Immature natural killer cell (primary cell): ENCODE data around the gene C11orf21. TPM values are rescaled to one million over a fixed set of nuclear protein-coding genes. Genes with fewer than 3 reads are reported as not detected.

Experiments
- DNase-seq, 3 donors: peaks; one replicate each; pipeline ENCODE4 v3.0.0; 2022; ENCODE audit warnings: mixed read lengths in 1 of 3
- H3K27ac Mint-ChIP-seq, 6 donors: one replicate each; pipeline ENCODE4 v1.8.0; 2020; ENCODE audit warnings: mixed read lengths in 6 of 6, mild to moderate bottlenecking in 5 of 6, inconsistent platforms in 4 of 6, moderate library complexity in 3 of 6
- H3K27me3 Mint-ChIP-seq, 3 donors: one replicate each; pipeline ENCODE4 v1.8.0; 2020 to 2021; ENCODE audit warnings: low read depth in 3 of 3, mild to moderate bottlenecking in 3 of 3, mixed read lengths in 3 of 3, moderate library complexity in 3 of 3, inconsistent platforms in 1 of 3
- H3K36me3 Mint-ChIP-seq, 3 donors: one replicate each; pipeline ENCODE4 v1.8.0; 2020; ENCODE audit warnings: mixed read lengths in 3 of 3, inconsistent platforms in 2 of 3, mild to moderate bottlenecking in 2 of 3
- H3K4me1 Mint-ChIP-seq, 2 donors: one replicate each; pipeline ENCODE4 v1.8.0; 2020; ENCODE audit warnings: inconsistent platforms in 2 of 2, mild to moderate bottlenecking in 2 of 2, mixed read lengths in 2 of 2, moderate library complexity in 1 of 2
- H3K4me3 Mint-ChIP-seq, 5 donors: one replicate each; pipeline ENCODE4 v1.8.0; 2020; ENCODE audit warnings: mild to moderate bottlenecking in 5 of 5, mixed read lengths in 5 of 5, inconsistent platforms in 3 of 5, moderate library complexity in 3 of 5
- H3K9me3 Mint-ChIP-seq, 6 donors: one replicate each; pipeline ENCODE4 v1.8.0; 2020; ENCODE audit warnings: mild to moderate bottlenecking in 6 of 6, mixed read lengths in 6 of 6, inconsistent platforms in 4 of 6, moderate library complexity in 3 of 6
- polyA plus RNA-seq, 3 donors: library from polyadenylated mRNA; unstranded; fragments of 300-500 nt; fragmentation: Illumina TruSeq; gene quantifications; one replicate each; pipeline ENCODE4 v1.2.3, GENCODE V29; 2021

Gene C11orf21
- polyA plus RNA-seq, 3 donors from 2014 or later: 36.3 to 57.5 (median 36.6) TPM

DNA sequence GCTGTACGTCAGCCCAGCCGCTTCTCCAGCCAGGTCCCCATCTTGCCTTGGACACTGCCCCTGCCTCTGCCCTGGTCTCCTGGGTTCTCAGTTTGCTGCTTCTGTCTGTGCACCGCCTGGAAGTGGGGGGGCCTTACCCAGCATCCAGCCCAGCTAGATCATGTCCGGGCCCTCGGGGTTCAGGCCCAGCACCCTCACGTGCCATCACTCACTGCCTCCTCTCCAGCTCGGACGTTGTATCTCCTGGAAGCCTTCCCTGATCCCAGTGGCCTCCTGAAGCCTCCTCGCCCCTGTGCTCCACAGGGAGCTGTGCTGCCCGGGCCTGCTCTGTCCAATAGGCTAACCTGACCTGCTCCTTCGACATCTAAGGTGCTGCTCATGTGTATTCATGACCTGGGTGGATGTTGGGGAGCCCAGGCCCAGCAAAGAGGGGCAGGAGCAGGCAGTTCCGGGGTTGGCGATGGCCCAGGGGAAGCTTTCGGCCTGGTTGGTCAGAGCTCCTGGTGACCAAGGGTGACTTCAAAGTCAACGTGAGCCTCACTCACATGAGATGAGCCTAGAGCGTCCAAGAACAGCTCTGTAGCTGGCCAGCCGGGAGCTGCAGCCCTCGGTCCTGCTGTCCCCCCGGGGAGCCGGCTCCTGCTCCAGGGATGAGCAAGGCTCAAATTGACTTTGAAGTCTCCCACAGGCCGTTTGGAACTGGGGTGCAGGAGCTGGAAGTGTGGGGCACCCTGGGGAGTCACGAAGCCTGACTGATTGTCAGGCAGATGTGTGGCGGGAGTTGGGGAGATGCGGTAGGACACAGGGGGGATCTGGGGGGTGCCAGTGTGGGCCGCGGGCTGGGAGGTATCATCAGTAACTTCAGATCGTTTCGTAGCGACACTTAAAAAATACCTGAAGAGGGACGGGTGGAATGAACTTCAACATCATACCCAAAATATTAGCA is 26.1 kb downstream of the C11orf21 start:
- peaks cover 1 to 12% of the 10 kb centered on the region in 2 donors for H3K4me1 Mint-ChIP-seq
- H3K27me3 Mint-ChIP-seq: peaks cover 0 to 4% (median 0%) of the 10 kb centered on the region in 3 donors
- H3K4me3 Mint-ChIP-seq: no peak overlapping the region
- H3K36me3 Mint-ChIP-seq: peaks cover 0 to 12% (median 9%) of the 10 kb centered on the region in 3 donors
- H3K27ac Mint-ChIP-seq: no peak overlapping the region
- H3K9me3 Mint-ChIP-seq: peaks cover 6 to 12% (median 10%) of the 10 kb centered on the region in 6 donors
- DNase-seq: no peak

DNA sequence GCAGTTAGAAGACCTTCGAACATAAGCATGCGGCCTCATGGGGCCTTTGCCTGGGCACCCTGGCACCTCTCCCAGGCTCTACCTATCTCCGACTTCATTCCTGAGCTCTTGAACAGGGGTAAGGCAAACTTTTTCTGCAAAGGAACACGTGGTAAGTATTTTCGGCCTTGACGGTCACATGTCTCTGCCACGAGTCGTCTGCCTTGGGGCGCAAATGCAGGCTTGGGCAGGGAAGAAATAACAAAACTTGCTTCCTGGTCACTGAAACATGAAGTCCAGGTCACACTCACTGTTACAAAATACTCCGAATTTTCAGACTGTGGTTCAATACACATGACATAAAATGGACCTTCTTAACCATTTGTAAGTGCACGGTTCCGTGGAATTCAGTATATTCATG is 27.9 kb downstream of the C11orf21 start:
- Mint-ChIP-seq H3K27ac (no peak overlapping the region), H3K27me3 (peaks cover 3 to 6% (median 4%) of the 10 kb centered on the region in 3 donors), H3K9me3 (no peaks in the 10 kb centered on the region), H3K4me1 (peaks cover 4 to 13% of the 10 kb centered on the region in 2 donors), H3K36me3 (peaks cover 0 to 3% (median under 1%) of the 10 kb centered on the region in 3 donors), H3K4me3 (no peak overlapping the region)
- no peak for DNase-seq

DNA sequence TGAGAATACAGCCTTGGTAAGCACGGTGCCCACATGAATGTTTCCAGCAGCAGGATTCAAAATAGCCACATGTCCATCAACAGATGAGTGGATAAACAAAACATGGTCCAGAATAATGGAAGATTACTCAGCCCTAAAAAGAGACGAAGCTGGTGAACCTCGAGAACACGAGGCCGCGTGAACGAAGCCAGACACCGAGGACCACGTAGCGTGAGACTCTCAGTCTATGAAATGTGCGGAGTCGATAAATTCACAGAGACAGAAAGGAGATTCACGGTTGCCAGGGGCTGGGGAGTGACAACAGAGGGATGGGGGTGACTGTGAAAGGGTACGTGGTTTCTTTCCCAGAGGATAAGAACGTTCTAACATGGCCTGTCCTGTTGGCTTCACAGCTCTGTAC is 28.4 kb downstream of the C11orf21 start:
- Mint-ChIP-seq H3K4me1 (peaks cover 9 to 18% of the 10 kb centered on the region in 2 donors), H3K27ac (no peak overlapping the region), H3K4me3 (no peak overlapping the region), H3K9me3 (no peaks in the 10 kb centered on the region), H3K36me3 (peaks cover 0 to 4% (median 3%) of the 10 kb centered on the region in 3 donors), H3K27me3 (peaks cover 4 to 9% (median 6%) of the 10 kb centered on the region in 3 donors)
- no peak for DNase-seq

DNA sequence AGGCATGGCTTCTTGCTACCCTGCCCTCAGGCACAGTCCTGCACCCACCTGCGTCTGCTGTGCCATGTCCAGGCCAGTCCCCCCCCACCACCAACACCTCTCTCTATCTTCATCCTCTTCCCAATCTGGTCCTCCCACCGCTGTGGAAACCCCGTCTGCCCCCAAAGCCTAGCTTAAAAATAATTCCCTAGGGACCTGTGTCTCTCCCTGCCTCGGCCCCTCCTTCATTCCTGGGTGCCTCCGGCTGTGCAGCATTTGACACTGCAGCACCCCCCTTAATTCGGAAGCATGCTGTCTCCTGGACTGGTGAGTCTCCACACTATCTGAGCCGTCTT is 28.8 kb downstream of the C11orf21 start:
- no peak for DNase-seq
- Mint-ChIP-seq H3K9me3 (no peaks in the 10 kb centered on the region), H3K27ac (no peak overlapping the region), H3K4me3 (peak overlapping the region in 2 of 5 donors; percentile 32 to 52), H3K36me3 (peaks cover 0 to 4% (median under 1%) of the 10 kb centered on the region in 3 donors), H3K4me1 (peaks cover 13 to 22% of the 10 kb centered on the region in 2 donors), H3K27me3 (peaks cover 2 to 13% (median 9%) of the 10 kb centered on the region in 3 donors)

DNA sequence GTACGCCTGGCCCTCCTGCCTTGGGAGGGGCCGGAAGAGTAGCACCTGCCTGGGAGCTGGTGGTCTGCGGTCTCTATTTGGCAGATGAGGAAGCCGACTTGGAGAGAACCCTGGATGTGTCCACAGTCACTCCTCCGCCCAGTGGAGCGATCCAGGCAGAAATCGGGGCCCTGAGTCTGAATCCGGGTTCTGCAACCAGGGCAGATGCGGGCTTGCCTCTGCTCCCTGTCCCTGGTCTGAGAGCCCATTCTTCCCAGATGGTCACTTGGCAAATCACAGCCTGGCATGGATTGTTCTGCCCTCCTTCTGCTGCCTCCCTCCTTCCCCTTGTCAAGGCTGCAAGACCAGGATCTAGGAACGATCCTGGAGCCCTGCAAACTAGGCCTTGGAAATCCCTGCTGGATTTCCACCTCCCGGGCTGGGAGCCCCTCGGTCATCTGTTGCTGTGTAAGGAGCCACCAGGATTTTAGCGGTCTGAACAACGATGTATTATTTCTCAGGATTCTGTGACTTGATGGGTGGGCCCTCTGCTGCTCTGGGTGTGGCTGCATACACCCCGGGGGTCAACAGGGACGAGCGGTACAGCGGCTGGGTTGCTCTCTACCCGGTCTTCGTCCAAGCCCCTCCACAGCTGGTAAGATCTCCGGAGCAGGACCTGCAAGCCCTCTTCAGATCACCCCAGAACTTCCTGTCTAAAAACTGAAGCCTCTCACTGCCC is 29.3 kb downstream of the C11orf21 start:
- DNase-seq: no peak
- H3K9me3 Mint-ChIP-seq: no peaks in the 10 kb centered on the region
- peaks cover 18 to 23% of the 10 kb centered on the region in 2 donors for H3K4me1 Mint-ChIP-seq
- H3K36me3 Mint-ChIP-seq: peaks cover 0 to 4% (median 0%) of the 10 kb centered on the region in 3 donors
- H3K27ac Mint-ChIP-seq: no peak overlapping the region
- peak overlapping the region in 4 of 5 donors; percentile 36 to 65 (median 52) for H3K4me3 Mint-ChIP-seq
- H3K27me3 Mint-ChIP-seq: peaks cover 0 to 15% (median 9%) of the 10 kb centered on the region in 3 donors

DNA sequence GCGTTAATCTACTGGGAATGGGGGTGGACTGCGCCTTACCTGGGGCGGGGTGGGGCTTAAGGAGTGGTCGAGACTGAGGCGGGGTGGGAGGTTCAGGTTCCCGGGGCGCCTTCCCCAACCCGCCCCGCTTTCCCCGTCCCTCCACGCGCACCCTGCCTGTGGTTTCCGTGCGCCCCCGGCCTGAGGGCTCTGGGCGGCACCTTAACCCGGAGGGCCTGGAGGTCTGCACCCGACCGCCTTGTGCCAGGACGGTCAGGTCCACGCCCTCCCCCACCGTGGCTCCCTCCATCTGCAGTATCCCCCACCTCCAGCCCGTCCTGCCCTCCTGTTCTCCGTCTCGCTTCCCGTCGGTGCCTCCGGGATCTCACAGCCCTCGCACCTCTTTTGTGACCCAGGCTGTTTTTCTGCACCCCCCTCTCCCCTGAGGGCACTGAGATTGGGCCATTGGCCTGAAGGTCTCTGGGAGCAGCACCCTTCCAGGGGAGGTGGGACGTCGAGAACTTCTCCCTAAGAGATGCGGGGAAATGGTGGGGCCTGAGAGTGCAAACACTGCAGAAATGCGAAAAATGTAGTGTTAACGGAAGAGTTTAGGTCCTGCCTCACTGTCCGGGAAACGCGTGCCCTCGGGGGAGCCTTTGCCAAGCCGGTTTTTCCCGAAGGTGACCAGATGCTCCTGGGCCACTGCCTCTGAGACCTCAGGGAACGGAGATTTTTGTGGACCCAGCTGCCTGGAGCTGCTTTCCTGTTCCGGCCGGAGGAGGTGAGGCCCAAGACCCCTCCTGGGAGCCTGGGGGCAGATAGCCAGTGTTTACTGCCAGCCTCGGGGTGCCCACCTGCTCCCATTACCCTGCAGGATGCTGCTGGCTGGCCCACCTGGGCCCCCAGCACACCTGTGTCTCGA is 30.1 kb downstream of the C11orf21 start:
- no peak for DNase-seq
- H3K27me3 Mint-ChIP-seq: peaks cover under 1 to 15% (median 9%) of the 10 kb centered on the region in 3 donors
- H3K9me3 Mint-ChIP-seq: no peaks in the 10 kb centered on the region
- peak overlapping the region in 1 of 6 donors; percentile 53 for H3K27ac Mint-ChIP-seq
- peaks cover 0 to 4% (median 1%) of the 10 kb centered on the region in 3 donors for H3K36me3 Mint-ChIP-seq
- H3K4me3 Mint-ChIP-seq: peak overlapping the region in 4 of 5 donors; percentile 57 to 83 (median 65)
- H3K4me1 Mint-ChIP-seq: peaks cover 23 to 26% of the 10 kb centered on the region in 2 donors

DNA sequence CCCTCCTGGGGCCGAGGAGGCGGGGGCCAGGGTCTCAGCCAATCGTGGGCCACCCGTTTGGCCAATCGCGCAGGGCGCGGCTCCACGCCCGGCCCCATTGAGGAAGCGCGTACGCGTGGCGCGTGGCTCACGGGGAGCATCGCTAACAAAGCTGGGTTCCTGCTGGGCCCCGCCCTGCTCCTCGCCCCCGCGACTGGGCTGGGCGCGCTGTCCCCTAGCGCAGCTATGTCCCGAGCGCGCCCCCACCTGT is 30.7 kb downstream of the C11orf21 start:
- DNase-seq: peak; percentile 79 to 90 (median 89)
- Mint-ChIP-seq H3K4me1 (peaks cover 29 to 32% of the 10 kb centered on the region in 2 donors), H3K4me3 (peak overlapping the region; percentile 13 to 83 (median 63)), H3K27me3 (peaks cover 6 to 20% (median 9%) of the 10 kb centered on the region in 3 donors), H3K27ac (peak overlapping the region in 1 of 6 donors; percentile 74), H3K36me3 (peaks cover 0 to 5% (median 4%) of the 10 kb centered on the region in 3 donors), H3K9me3 (no peaks in the 10 kb centered on the region)

DNA sequence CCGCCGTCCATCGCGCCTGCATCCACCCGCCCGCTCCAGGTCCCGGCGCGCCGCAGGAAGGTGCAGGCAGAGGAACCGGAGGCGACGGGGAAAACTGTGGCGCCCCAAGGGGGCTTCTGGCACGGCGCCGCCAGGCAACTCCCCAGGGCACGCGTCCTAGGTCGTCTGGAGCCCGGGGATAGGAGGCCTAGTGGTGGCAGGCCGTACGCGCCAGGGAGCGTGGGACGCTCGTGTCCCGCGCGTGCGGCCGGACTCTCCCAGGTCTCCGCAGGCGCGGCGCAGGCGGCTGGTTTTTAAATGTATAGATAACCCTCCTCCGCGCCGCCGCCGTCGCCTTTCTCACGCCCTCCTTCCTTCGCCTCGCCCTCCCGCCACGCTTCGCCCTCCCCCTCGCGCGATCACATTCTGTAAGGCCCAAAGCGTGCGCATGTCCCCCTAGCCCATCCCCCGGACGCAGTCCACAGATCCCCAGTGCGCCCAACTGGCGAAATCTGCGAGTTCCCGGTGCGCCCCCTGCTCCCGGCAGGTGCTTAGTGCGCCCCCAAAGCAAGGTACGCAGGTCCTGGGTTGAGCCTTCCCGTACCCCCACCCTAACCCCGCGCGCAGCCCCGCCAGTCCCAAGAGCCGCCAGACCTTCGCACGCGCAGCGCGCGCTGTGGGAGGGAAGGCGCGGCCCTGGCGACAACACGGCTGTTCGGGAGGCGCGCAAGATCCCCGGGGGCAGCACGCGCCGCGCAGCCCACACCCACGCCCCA is 31.2 kb downstream of the C11orf21 start, which contains the start of gene ASCL2:
ASCL2 (minus strand) TSS at position 267 of the 755 bp plus-strand sequence; CDS start at position 11, 256 bp downstream.
- H3K36me3 Mint-ChIP-seq: peaks cover 0 to 5% (median 4%) of the 10 kb centered on the region in 3 donors
- peak within 1 kb of the TSS; percentile 83 to 86 (median 85) for H3K4me3 Mint-ChIP-seq
- peak within 1 kb of the TSS in 5 of 6 donors; percentile 60 to 90 (median 79) for H3K27ac Mint-ChIP-seq
- no peaks in the 10 kb centered on the region for H3K9me3 Mint-ChIP-seq
- peak; percentile 48 to 72 (median 67) for DNase-seq
- H3K4me1 Mint-ChIP-seq: peaks cover 34 to 37% of the 10 kb centered on the region in 2 donors
- peaks cover 6 to 25% (median 9%) of the 10 kb centered on the region in 3 donors for H3K27me3 Mint-ChIP-seq

DNA sequence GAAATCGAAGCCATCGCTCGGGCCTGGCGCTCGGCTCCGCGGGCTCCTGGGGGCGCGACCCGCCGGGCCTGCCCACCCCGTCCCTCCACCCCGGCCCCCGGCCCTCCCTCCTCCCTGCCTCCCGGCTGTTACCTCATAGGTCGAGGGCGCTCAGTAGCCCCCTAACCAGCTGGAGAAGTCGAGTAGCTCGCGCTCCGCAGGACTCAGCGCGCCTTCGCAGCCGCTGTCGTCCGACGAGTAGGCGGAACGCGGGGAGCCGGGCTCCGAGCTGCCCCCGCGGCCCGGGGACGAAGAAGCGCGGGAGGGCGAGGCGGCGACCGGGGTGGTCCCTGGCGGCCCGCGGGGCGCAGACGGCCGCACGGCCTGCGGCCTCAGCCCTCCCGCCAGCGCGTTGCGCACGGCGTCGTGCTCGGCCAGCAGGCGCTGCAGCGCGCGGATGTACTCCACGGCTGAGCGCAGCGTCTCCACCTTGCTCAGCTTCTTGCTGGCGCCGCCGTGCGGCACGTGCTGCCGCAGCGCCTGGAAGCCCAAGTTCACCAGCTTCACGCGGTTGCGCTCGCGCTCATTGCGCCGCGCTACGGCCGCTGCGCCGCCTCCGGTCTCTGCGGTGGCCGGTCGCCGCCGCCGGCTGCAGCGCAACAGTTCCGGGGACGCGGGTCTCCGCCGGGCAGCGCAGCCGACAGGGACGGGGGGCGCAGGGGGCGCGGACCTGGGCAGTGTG is 32.0 kb downstream of the C11orf21 start:
- H3K4me1 Mint-ChIP-seq: peaks cover 41% of the 10 kb centered on the region in 2 donors
- peaks cover 6 to 25% (median 9%) of the 10 kb centered on the region in 3 donors for H3K27me3 Mint-ChIP-seq
- peaks cover 0 to 5% (median 4%) of the 10 kb centered on the region in 3 donors for H3K36me3 Mint-ChIP-seq
- H3K27ac Mint-ChIP-seq: peak overlapping the region in 2 of 6 donors; percentile 32 to 79
- peak overlapping the region; percentile 78 to 85 (median 81) for H3K4me3 Mint-ChIP-seq
- no peaks in the 10 kb centered on the region for H3K9me3 Mint-ChIP-seq
- peak; percentile 51 to 70 (median 68) for DNase-seq

DNA sequence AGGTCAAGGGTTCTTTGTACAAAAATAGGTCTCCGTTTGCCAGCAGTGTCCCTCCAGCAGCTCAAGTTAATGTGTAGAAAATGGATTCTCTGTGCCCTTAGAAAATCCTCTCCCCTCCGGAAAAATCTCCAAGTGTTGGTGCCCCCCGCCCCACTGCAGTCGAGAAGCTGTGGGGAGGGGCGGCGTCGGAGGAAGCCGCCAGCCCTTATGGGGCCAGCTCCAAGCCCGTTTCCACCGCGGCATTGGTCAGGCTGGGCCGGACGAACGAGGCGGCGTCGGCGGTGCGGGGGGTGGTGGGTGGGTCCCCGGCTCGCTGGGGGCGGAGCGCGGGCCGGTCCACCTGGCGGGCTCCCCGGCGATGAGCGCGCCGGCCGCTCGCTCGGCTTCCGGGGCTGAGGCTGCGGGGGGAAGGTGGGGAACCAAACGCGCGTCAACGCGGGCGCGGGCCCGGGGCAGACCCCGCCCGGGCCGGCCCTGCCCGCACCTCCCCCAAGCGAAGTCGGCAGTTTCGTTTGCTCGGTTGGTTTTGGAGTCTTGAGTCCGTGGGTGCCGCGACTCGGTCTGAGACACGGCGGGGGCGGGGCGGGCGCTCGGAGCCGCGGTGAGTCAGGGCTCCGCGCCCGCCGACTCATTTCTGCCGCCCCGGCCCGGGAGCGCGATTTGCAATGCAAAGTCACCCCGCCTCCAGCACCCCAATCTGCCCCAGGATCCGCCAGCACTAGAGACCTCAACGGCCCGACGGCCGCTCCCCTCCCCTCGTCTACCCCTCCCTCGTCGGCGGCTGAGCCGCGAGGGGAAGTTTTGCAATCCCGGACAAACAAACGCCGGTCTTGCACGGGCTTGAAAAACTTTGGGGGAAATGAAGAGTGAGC is 32.8 kb downstream of the C11orf21 start:
- H3K36me3 Mint-ChIP-seq: peaks cover 0 to 5% (median 4%) of the 10 kb centered on the region in 3 donors
- H3K9me3 Mint-ChIP-seq: no peaks in the 10 kb centered on the region
- peaks cover 6 to 25% (median 9%) of the 10 kb centered on the region in 3 donors for H3K27me3 Mint-ChIP-seq
- peak overlapping the region; percentile 80 to 85 (median 82) for H3K4me3 Mint-ChIP-seq
- peak overlapping the region; percentile 55 to 87 (median 78) for H3K27ac Mint-ChIP-seq
- peak; percentile 74 to 83 (median 80) for DNase-seq
- peaks cover 41 to 47% of the 10 kb centered on the region in 2 donors for H3K4me1 Mint-ChIP-seq
